ENCODE results near the gene ACSM4.
"Not testable (repeated sequence)": the region's sequence is repeated elsewhere in the genome, so short reads cannot be mapped to it uniquely, and the experiment has no call there.

The ACSM4 gene

DNA sequence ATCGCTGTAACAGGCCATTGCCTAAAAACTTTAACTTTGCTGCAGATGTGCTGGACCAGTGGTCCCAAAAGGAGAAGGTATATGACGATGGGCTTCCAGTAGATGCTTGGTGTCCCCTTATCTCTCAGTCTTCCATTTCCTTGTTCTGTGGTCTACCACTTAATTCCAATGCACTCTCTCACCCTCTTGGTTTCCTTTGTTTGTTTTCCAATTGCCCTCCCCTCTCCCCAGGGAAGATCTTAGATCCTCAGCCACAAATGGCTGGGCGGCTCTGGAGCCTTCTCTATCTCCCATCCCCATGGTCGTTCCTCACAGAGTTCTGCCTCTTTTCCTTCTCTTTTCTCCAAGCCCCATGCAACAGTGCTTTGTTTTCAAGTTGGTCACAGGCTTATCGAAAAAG, 584 bp downstream of the ACSM4 start:
- H3K36me3 Mint-ChIP-seq = no peaks in the 10 kb centered on the region
- H3K4me3 Mint-ChIP-seq = no peak overlapping the region
- H3K9me3 Mint-ChIP-seq = no peaks in the 10 kb centered on the region
- H3K4me1 Mint-ChIP-seq = no peaks in the 10 kb centered on the region
- H3K27me3 Mint-ChIP-seq = peaks cover 10% of the 10 kb centered on the region
- no peak overlapping the region for H3K27ac Mint-ChIP-seq
- no peak for ATAC-seq

DNA sequence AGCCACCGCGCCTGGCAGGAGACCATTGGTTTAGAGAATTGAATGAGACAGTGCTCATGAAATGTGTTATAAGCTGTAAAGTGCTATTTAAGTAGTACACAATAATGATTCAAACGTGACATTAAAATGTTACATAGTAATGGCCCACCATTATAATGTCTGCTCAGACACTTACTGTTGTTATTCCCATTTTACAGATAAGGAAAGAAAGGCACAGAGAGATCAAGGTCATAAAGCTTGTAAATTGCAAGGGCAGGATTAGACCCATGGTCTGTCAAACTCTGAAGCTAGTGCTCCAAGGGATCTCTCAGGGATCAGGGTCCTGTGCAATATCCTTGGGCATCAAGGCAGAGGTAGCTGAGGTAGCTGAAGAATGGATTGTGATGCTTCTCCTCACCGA, 6.2 kb downstream of the ACSM4 start:
- no peaks in the 10 kb centered on the region for H3K36me3 Mint-ChIP-seq
- H3K27ac Mint-ChIP-seq = no peak overlapping the region
- peaks cover 9% of the 10 kb centered on the region for H3K27me3 Mint-ChIP-seq
- ATAC-seq = no peak
- no peaks in the 10 kb centered on the region for H3K9me3 Mint-ChIP-seq
- no peaks in the 10 kb centered on the region for H3K4me1 Mint-ChIP-seq
- H3K4me3 Mint-ChIP-seq = no peak overlapping the region

DNA sequence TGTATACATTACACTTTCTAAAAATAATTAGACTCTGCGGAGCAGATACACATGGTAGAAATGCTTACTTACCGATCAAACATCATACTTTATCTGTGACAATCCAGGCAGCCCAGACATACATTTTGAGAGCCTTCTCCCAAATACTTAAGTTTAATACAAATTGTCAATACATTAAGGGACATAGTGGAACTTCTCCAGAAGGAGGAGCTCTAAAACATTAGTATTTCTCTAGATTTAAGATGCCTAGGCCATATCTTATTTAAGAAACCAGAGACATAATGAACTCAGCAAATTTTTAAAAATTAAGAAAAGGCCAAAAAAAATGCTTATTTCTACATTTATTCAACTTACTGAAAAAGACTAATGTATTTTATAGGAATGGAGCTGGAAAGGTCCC, 16.1 kb downstream of the ACSM4 start:
- no peaks in the 10 kb centered on the region for H3K27me3 Mint-ChIP-seq
- ATAC-seq = no peak
- no peak overlapping the region for H3K4me3 Mint-ChIP-seq
- no peak overlapping the region for H3K27ac Mint-ChIP-seq
- H3K4me1 Mint-ChIP-seq = no peaks in the 10 kb centered on the region
- H3K36me3 Mint-ChIP-seq = no peaks in the 10 kb centered on the region
- no peaks in the 10 kb centered on the region for H3K9me3 Mint-ChIP-seq

DNA sequence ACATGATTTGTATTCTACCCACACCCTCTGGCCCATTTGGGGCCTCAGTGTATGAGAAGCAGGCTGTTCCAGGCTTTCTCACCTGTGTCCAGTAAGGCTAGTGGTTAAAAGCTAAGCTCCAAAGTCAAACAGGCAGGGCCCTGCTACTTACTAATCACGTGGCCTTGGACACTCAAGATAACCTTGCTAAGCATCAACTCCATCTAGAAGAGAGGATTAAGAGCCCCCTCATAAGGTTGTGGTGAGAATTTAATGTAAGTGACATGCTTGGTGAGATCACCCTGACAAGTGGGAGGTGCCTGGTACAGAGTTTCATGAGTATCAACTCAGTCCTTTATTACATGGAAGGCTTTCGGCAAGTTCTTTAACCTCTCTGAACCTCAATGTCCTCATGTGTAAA, 17.8 kb downstream of the ACSM4 start:
- no peak for ATAC-seq
- Mint-ChIP-seq H3K4me3 (no peak overlapping the region), H3K4me1 (no peaks in the 10 kb centered on the region), H3K27ac (no peak overlapping the region), H3K36me3 (no peaks in the 10 kb centered on the region), H3K27me3 (no peaks in the 10 kb centered on the region), H3K9me3 (no peaks in the 10 kb centered on the region)

DNA sequence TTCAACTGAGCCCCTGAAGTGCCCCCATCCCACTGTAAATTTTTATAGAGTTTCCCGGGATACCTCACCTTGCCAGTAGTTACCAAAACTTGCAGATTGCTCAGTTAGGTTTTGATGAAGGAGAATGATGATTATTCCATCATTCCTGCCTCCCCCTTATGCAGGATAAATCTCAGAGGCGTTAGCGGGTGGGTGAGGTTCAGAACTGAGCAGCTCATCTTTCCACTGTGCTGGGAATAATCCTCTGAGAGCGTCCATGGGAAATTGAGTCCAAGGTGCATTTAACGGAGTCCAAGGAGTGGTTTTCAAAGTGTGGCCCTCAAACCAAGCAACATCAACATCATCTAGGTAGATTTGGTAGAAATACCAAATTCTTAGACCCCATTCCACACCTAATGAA, 18.7 kb downstream of the ACSM4 start:
- no peaks in the 10 kb centered on the region for H3K4me1 Mint-ChIP-seq
- no peak overlapping the region for H3K4me3 Mint-ChIP-seq
- H3K36me3 Mint-ChIP-seq = no peaks in the 10 kb centered on the region
- H3K27ac Mint-ChIP-seq = no peak overlapping the region
- H3K9me3 Mint-ChIP-seq = no peaks in the 10 kb centered on the region
- ATAC-seq = no peak
- peaks cover 4% of the 10 kb centered on the region for H3K27me3 Mint-ChIP-seq

DNA sequence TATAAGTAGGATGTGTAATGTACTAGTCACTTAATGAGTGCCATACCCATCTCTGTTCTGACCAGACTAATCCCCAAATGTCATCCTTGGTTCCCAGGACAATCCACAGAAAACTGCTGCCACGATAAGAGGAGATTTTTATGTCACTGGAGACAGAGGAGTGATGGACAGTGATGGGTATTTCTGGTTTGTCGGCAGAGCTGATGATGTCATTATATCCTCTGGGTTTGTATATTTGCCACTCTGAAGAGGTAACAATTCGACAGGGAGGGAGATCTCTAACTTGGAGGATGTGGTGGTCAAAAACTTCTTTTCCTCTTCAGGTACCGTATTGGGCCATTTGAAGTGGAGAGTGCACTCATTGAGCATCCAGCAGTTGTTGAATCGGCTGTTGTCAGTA, 20.3 kb downstream of the ACSM4 start:
- Mint-ChIP-seq H3K4me3 (no peak overlapping the region), H3K27ac (no peak overlapping the region), H3K9me3 (no peaks in the 10 kb centered on the region), H3K4me1 (no peaks in the 10 kb centered on the region), H3K27me3 (peaks cover 12% of the 10 kb centered on the region), H3K36me3 (no peaks in the 10 kb centered on the region)
- no peak for ATAC-seq

DNA sequence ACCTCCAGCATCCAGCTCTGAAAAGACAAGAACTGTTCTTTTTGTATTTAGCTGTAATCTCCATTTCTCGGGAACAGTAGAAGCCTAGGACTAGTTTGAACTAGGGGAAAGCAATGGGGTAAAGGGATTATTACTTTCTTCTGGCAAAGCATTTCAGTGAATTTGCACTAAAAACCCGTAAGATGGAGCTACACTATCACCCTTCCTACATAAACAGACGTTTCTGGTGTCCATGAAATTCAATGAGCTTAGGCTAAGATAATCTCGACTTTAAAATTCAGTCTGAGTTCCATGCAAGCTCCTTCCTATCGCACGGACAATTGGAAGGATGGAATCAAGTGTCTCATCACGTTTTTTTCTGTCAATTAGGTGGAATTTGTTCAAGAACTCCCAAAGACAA, 24.0 kb downstream of the ACSM4 start:
- Mint-ChIP-seq H3K36me3 (no peaks in the 10 kb centered on the region), H3K4me3 (no peak overlapping the region), H3K27ac (no peak overlapping the region), H3K9me3 (peaks cover 6% of the 10 kb centered on the region), H3K4me1 (no peaks in the 10 kb centered on the region), H3K27me3 (peaks cover 24% of the 10 kb centered on the region)
- no peak for ATAC-seq

DNA sequence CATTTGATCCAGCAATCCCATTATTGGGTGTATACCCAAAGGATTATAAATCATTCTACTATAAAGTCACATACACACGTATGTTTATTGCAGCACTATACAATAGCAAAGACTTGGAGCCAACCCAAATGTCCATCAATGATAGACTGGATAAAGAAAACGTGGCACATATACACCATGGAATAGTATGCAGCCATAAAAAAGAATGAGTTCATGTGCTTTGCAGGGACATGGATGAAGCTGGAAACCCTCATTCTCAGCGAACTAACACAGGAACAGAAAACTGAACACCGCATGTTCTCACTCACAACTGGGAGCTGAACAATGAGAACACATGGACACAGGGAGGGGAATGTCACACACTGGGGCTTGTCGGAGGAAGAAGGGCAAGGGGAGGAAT, 33.9 kb downstream of the ACSM4 start:
- H3K27ac Mint-ChIP-seq, ATAC-seq, H3K36me3 Mint-ChIP-seq, H3K4me3 Mint-ChIP-seq, H3K27me3 Mint-ChIP-seq, H3K4me1 Mint-ChIP-seq: not testable (repeated sequence)
- H3K9me3 Mint-ChIP-seq = peaks cover 13% of the 10 kb centered on the region

DNA sequence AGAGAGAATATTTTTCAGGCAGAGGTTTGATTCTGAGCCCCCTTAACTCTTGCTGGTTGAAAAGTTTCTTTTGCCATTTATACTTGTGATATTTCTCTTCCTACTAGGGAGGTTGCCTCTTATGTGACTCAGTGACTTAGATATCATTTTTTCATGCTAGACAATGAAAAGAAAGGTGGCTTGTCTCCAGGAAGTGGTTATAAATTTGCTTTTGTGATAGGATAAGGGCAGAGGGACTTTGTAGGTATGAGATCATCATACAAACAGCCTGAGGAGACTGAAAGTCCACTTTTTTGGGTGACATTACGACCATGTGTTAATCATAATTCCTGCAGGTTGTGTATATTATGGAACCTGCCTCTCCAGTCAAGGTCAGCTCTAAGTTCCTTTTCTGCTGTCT, 35.8 kb downstream of the ACSM4 start:
- no peak for ATAC-seq
- no peak overlapping the region for H3K4me3 Mint-ChIP-seq

DNA sequence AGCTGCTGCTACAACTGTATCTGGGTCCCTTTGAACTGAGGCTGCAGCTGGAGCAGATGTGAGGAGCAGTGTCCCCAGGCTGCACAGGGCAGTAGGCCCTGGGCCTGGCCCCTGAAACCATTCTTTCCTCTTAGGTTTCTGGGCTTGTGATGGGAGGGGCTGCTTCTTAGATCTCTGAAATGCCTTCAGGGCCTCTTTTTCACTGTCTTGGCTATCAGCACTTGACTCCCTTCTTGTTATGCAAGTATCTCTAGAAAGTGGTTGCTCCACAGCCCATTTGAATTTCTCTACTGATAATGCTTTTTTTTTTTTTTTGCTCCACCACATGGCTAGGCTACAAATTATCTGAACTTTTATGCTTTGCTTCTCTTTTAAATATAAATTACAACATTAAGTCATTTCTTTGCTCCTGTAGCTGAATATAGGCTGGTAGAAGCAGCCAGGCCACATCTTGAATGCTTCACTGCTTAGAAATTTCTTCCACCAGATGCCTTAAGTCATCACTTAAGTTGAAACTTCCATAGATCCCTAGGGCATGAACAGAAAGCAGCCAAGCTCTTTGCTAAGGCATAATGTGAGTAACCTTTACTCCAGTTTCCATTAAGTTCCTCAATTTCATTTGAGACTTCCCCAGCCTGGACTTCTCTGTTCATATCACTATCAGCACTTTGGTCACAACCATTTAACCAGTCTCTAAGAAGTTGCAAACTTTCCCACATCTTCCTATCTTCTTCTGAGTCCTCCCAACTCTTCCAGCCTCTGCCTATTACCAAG, 41.1 kb downstream of the ACSM4 start:
- Mint-ChIP-seq H3K9me3 (peaks cover 13% of the 10 kb centered on the region), H3K4me1 (no peaks in the 10 kb centered on the region), H3K27ac (no peak overlapping the region), H3K27me3 (peaks cover 20% of the 10 kb centered on the region), H3K4me3 (no peak overlapping the region), H3K36me3 (no peaks in the 10 kb centered on the region)
- no peak for ATAC-seq

More for the DNA sequence above, 35.8 kb downstream of the ACSM4 start:
- no peak overlapping the region for H3K27ac Mint-ChIP-seq
- H3K27me3 Mint-ChIP-seq = peaks cover 9% of the 10 kb centered on the region
- H3K36me3 Mint-ChIP-seq = no peaks in the 10 kb centered on the region
- peaks cover 18% of the 10 kb centered on the region for H3K9me3 Mint-ChIP-seq
- no peaks in the 10 kb centered on the region for H3K4me1 Mint-ChIP-seq

DNA sequence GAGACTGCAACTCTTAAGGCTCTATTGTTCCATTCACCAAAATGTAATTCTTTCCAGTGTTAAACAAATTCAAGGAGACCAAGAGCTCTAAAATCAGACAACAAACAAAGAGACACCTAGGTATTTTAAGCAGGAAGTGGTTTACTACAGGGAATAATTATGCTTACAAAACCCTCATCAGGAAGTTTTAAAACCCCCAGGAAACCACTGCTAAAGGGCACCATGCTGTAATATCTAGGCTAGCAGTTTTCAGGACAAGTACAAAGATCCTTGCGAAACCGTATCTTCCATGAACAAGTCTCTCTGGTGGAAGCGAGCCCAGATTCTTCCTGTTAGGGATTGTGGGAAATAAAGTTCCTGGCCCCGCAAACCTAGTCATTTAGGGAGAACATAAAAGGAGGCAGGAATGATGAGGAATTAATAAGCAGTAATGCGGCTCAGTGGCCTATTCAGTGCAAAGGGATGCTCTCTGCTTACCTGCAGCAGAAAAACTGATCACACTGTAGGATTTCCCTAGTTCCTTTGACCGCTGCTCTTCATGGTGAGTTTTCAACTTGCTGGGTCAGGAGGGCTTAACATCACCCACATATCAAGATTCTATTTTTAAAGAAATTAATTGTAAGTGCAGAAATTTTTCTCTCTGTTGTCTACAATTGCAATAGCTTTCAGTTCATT, 42.8 kb downstream of the ACSM4 start:
- peaks cover 13% of the 10 kb centered on the region for H3K9me3 Mint-ChIP-seq
- H3K27ac Mint-ChIP-seq = no peak overlapping the region
- no peaks in the 10 kb centered on the region for H3K36me3 Mint-ChIP-seq
- no peak for ATAC-seq
- H3K4me1 Mint-ChIP-seq = no peaks in the 10 kb centered on the region
- peaks cover 24% of the 10 kb centered on the region for H3K27me3 Mint-ChIP-seq
- no peak overlapping the region for H3K4me3 Mint-ChIP-seq

DNA sequence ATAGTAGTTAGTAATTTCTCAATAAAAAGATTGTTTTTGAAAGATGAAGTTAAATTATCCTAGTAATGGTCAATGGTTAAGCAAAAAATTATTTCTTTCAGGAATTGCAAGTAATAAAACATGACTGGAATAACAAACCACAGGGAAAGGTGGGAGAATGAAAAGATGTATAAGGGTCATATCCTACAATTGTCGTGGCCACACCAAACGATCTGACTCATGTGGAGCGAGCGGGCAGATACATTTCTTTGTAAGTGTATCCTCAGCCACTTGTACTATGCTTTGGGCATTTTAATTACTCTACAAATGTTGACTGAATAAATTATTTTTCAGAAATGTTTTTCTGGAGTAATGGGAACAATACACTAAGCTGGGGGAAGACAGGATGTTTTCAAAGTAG, 45.5 kb downstream of the ACSM4 start:
- ATAC-seq = no peak
- no peak overlapping the region for H3K4me3 Mint-ChIP-seq
- H3K36me3 Mint-ChIP-seq = no peaks in the 10 kb centered on the region
- peaks cover 32% of the 10 kb centered on the region for H3K27me3 Mint-ChIP-seq
- H3K9me3 Mint-ChIP-seq = peaks cover 3% of the 10 kb centered on the region
- no peaks in the 10 kb centered on the region for H3K4me1 Mint-ChIP-seq
- no peak overlapping the region for H3K27ac Mint-ChIP-seq

DNA sequence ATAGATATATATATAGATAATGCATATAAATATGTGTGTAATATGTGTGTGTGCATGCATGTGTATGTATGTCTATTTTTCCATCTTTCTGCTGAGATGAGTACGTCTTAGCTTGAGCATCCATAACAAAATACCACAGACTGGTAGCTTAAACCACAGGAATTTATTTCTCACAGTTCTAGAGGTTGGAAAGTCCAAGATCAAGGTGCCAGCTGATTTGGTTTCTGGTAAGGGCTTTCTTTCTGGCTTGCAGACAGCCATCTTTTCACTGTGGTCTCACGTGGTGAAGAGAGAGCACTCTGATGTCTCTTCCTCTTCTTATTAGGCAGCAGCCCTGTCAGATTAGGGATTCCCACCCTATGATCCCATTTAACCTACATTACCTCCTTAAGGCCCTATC, 47.3 kb downstream of the ACSM4 start:
- H3K27me3 Mint-ChIP-seq = peaks cover 32% of the 10 kb centered on the region
- ATAC-seq = no peak
- H3K4me3 Mint-ChIP-seq = no peak overlapping the region
- no peaks in the 10 kb centered on the region for H3K4me1 Mint-ChIP-seq
- peaks cover 2% of the 10 kb centered on the region for H3K9me3 Mint-ChIP-seq
- H3K36me3 Mint-ChIP-seq = no peaks in the 10 kb centered on the region
- H3K27ac Mint-ChIP-seq = no peak overlapping the region

DNA sequence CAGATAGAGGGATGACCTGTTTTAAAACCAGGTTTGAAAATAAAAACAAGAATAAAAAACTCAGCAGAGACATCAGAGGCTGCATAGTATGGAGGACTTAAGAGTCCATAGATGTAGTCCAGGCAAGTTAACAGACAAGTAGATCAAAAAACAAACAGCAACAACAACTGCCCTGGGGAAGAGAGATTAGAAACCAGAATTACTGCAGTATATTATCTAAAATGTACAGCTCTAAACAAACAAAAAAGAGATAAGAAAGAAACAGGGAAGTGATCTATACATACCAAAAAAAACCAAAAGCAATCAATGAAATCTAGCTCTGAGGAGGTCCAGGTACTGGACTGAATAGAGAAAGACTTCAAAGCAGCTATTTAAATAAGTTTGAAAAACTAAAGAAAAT, 48.8 kb downstream of the ACSM4 start:
- H3K27ac Mint-ChIP-seq = no peak overlapping the region
- no peaks in the 10 kb centered on the region for H3K9me3 Mint-ChIP-seq
- peaks cover 32% of the 10 kb centered on the region for H3K27me3 Mint-ChIP-seq
- no peak overlapping the region for H3K4me3 Mint-ChIP-seq
- H3K4me1 Mint-ChIP-seq = no peaks in the 10 kb centered on the region
- no peak for ATAC-seq
- H3K36me3 Mint-ChIP-seq = no peaks in the 10 kb centered on the region

DNA sequence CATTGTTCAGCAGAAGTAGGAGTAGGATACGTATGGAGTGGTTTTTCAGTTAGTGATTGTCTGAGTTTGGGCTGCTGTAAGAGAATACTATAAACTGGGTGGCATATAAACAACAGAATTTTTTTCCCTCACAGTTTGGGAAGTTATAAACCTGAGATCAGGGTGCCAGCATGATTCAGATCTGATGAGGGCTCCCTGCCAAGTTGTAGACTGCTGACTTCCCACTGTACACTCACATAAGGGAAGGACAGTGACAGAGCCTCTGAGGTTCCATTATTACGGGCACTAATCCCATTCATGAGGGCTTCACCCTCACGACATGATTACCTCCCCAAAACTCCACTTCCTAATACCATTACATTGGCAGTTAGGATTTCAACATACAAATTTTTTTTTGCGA, 50.7 kb downstream of the ACSM4 start:
- H3K27me3 Mint-ChIP-seq = peaks cover 27% of the 10 kb centered on the region
- no peak overlapping the region for H3K27ac Mint-ChIP-seq
- H3K36me3 Mint-ChIP-seq = no peaks in the 10 kb centered on the region
- H3K4me3 Mint-ChIP-seq = no peak overlapping the region
- no peaks in the 10 kb centered on the region for H3K9me3 Mint-ChIP-seq
- no peak for ATAC-seq
- no peaks in the 10 kb centered on the region for H3K4me1 Mint-ChIP-seq

DNA sequence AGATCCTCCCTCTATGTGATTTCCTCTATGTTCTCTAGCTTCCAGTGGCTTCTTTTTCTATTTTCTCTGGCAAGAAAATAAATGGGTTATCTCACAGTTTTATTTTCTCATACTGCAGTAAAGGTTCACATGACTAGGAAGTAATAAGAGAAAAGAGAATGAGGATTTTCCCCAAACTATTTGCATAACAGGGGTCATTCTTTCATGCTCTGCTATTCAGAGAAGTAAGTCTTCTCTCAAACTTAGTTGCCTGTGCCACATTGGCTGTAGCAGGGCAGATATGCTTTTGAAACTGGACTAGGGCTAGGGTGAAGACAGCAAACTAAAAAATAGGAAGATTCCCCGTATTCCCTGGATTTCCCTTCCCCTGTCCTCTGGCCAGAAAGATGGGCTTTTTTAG, 57.4 kb downstream of the ACSM4 start:
- Mint-ChIP-seq H3K36me3 (no peaks in the 10 kb centered on the region), H3K4me1 (no peaks in the 10 kb centered on the region), H3K9me3 (no peaks in the 10 kb centered on the region), H3K4me3 (no peak overlapping the region), H3K27ac (no peak overlapping the region), H3K27me3 (no peaks in the 10 kb centered on the region)
- ATAC-seq = no peak
